GM12872 (cell line): Measurements from ENCODE around the gene CDK13.

Source experiments
- CTCF ChIP-seq: IDR thresholded peaks from 3 replicates; pipeline ENCODE4 v1.5.1; 2011; ENCODE audit warnings: low read depth, mild to moderate bottlenecking, low read length, moderate library complexity; ENCODE audit not compliant: insufficient read depth

The CDK13 gene

GRCh38 chr7:39969431-39969830, 19.4 kb downstream of the CDK13 start:
- no peak for TF ChIP-seq CTCF

- TF ChIP-seq CTCF, result no peak
Measured at GRCh38 chr7:39971924-39972323, 21.9 kb downstream of the CDK13 start.

GRCh38 chr7:39973801-39974200, 23.7 kb downstream of the CDK13 start:
- no peak for TF ChIP-seq CTCF

GRCh38 chr7:39978230-39978934, 28.3 kb downstream of the CDK13 start:
- no peak for TF ChIP-seq CTCF

- no peak for TF ChIP-seq CTCF
Measured at GRCh38 chr7:39979406-39980073, 29.5 kb downstream of the CDK13 start.

GRCh38 chr7:39985398-39985918, 35.4 kb downstream of the CDK13 start:
- TF ChIP-seq CTCF, result no peak

- TF ChIP-seq CTCF, result no peak
Measured at GRCh38 chr7:39987641-39988347, 37.7 kb downstream of the CDK13 start.
